Panc1 (cell line): ENCODE data around the gene POLN. TPM values are rescaled to one million over a fixed set of nuclear protein-coding genes. Genes with fewer than 3 reads are reported as not detected.

Source experiments
- ATAC-seq: fragments of 200-7000 bp; cut with Tn5 transposase; 2 replicates; pipeline ENCODE4 v1.9.1; 2020; ENCODE audit warnings: mild to moderate bottlenecking, moderate library complexity
- BruUV-seq: library from RNA; stranded (reverse); fragments of 400-500 nt; replicated peaks from 2 replicates; lab custom pipeline; 2021; lab: Mats Ljungman, UMichigan
- CTCF ChIA-PET: fragments of 300-600 bp; sonication (Branson Sonifier 250); formaldehyde crosslinking; loops from one replicate; lab custom pipeline; 2022; ENCODE audit warnings: antibody characterized with exemption; lab: Charles Lee
- POLR2A ChIA-PET: fragments of 300-600 bp; sonication (Branson Sonifier 250); formaldehyde crosslinking; loops from one replicate; lab custom pipeline; 2022; ENCODE audit warnings: antibody characterized with exemption; lab: Charles Lee
- DNase-seq: peaks from one replicate; pipeline ENCODE4 v3.0.0-alpha.2; 2010; ENCODE audit warnings: low read depth, low spot score
- H3K27ac ChIP-seq: 2 replicates; pipeline ENCODE4 v1.5.1; 2011; ENCODE audit warnings: mild to moderate bottlenecking, low read length, inconsistent platforms
- H3K27me3 ChIP-seq: fragments of 200-500 bp; sonication (Bioruptor generic); 2 replicates; pipeline ENCODE4 v1.6.0; 2014; ENCODE audit warnings: low read length, inconsistent platforms; ENCODE audit not compliant: control insufficient read depth, insufficient read depth
- H3K36me3 ChIP-seq: fragments of 200-500 bp; sonication (Bioruptor generic); 2 replicates; pipeline ENCODE4 v1.5.1; 2014; ENCODE audit warnings: inconsistent platforms, mild to moderate bottlenecking, low read length, moderate library complexity; ENCODE audit not compliant: control insufficient read depth, insufficient read depth
- H3K4me1 ChIP-seq: 2 replicates; pipeline ENCODE4 v1.5.1; 2011; ENCODE audit warnings: inconsistent platforms, mild to moderate bottlenecking, low read length, moderate library complexity; ENCODE audit not compliant: control insufficient read depth, insufficient read depth
- H3K4me3 ChIP-seq, 2 experiments: 2 replicates each; pipeline ENCODE4 v1.5.1; 2011 to 2012; ENCODE audit warnings: low read depth in 2 of 2, low read length in 2 of 2, mild to moderate bottlenecking in 2 of 2, inconsistent platforms in 1 of 2, moderate library complexity in 1 of 2
- H3K9me3 ChIP-seq: fragments of 200-500 bp; sonication (Bioruptor generic); 2 replicates; pipeline ENCODE4 v1.5.1; 2014; ENCODE audit warnings: low read depth, mild to moderate bottlenecking, inconsistent platforms, low read length, moderate library complexity; ENCODE audit not compliant: control insufficient read depth, insufficient read depth
- CTCF ChIP-seq: fragments of 450-650 bp; IDR thresholded peaks from 2 replicates; pipeline ENCODE4 v1.5.1; 2017; ENCODE audit warnings: mild to moderate bottlenecking
- POLR2AphosphoS5 ChIP-seq: IDR thresholded peaks from 2 replicates; pipeline ENCODE4 v1.6.1; 2012; ENCODE audit warnings: mild to moderate bottlenecking, low read depth, low read length, moderate library complexity
- REST ChIP-seq, 2 experiments: IDR thresholded peaks; 2 replicates each; pipeline ENCODE4 v1.6.1; 2011 to 2012; ENCODE audit warnings: low read depth in 2 of 2, control low read depth in 1 of 2, low read length in 1 of 2, mild to moderate bottlenecking in 1 of 2, moderate library complexity in 1 of 2; ENCODE audit not compliant: insufficient read depth in 1 of 2
- SIN3A ChIP-seq: IDR thresholded peaks from 2 replicates; pipeline ENCODE4 v1.6.1; 2012; ENCODE audit warnings: low read depth, mild to moderate bottlenecking, low read length, moderate library complexity, borderline replicate concordance; ENCODE audit not compliant: insufficient read depth
- TCF7L2 ChIP-seq: IDR thresholded peaks from 2 replicates; pipeline ENCODE4 v1.6.1; 2011; ENCODE audit warnings: mild to moderate bottlenecking, low read depth, low read length, inconsistent platforms
- in situ Hi-C: cut with HindIII; loops from 2 replicates; pipeline ENCODE4 v1.10.0; 2016; ENCODE audit warnings: low sequenced_read_pairs, low pct_unique_long_range_greater_than_20kb
- intact Hi-C: fragments of 100-400 bp; cut with micrococcal nuclease; formaldehyde crosslinking; loops from one replicate; pipeline ENCODE4 v1.10.0; 2022; ENCODE audit not compliant: unreplicated experiment
- total RNA-seq: library from RNA; stranded (reverse); gene quantifications from one replicate; pipeline ENCODE4 v1.2.1, GENCODE V29; 2021; ENCODE audit not compliant: unreplicated experiment

The POLN gene
- total RNA-seq, 1 experiment from 2014 or later, result 4.3 TPM

- POLR2A ChIA-PET, result no interaction called here
- no peak for ATAC-seq
- in situ Hi-C loops, result no loop called here
- H3K9me3 ChIP-seq, result no peaks in the 10 kb centered on the region; the same call in 1 of the 2 replicates
- no peak overlapping the region for H3K4me3 ChIP-seq
- H3K36me3 ChIP-seq, result no peaks in the 10 kb centered on the region
- CTCF ChIA-PET, result no interaction called here
- no peaks in the 10 kb centered on the region for H3K4me1 ChIP-seq
- no peak overlapping the region for H3K27ac ChIP-seq
- no TSS peak for BruUV-seq
- TF ChIP-seq SIN3A, result no peak
- no peak for TF ChIP-seq REST (IDR thresholded peaks at IDR 0.05; ENCODE audit: insufficient read depth in 1 of 2, low read depth in 2 of 2, low read length in 1 of 2)
- TF ChIP-seq CTCF, result no peak
- TF ChIP-seq POLR2AphosphoS5, result no peak
- TF ChIP-seq TCF7L2, result no peak
- DNase-seq, result no peak
- no peaks in the 10 kb centered on the region for H3K27me3 ChIP-seq
- intact Hi-C loops, result no loop called here
These were observed 91.8 kb downstream of the POLN start for GRCh38 chr4:2150076-2150475.

GRCh38 chr4:2142630-2143427 lies 99.1 kb downstream of the POLN start:
- H3K4me1 ChIP-seq, result peaks cover 3% of the 10 kb centered on the region; the same call in 1 of the 2 replicates
- no peak overlapping the region for H3K27ac ChIP-seq
- intact Hi-C loops (no loop called here), in situ Hi-C loops (no loop called here)
- ATAC-seq, result no peak
- CTCF ChIA-PET, result no interaction called here
- H3K36me3 ChIP-seq, result no peaks in the 10 kb centered on the region
- BruUV-seq, result no TSS peak
- no peak for DNase-seq
- POLR2A ChIA-PET, result no interaction called here
- no peak overlapping the region for H3K4me3 ChIP-seq
- H3K9me3 ChIP-seq, result no peaks in the 10 kb centered on the region
- H3K27me3 ChIP-seq, result no peaks in the 10 kb centered on the region
- no peak for TF ChIP-seq REST (IDR thresholded peaks at IDR 0.05; ENCODE audit: insufficient read depth in 1 of 2, low read depth in 2 of 2, low read length in 1 of 2)
- no peak for TF ChIP-seq SIN3A
- TF ChIP-seq POLR2AphosphoS5, result no peak
- TF ChIP-seq CTCF, result no peak
- TF ChIP-seq TCF7L2, result no peak
